Measurements from ENCODE around the gene GNAI2. TPM values are rescaled to one million over a fixed set of nuclear protein-coding genes. Genes with fewer than 3 reads are reported as not detected.

The GNAI2 gene
- 186 and 226 TPM in 2 replicates for total RNA-seq

DNA sequence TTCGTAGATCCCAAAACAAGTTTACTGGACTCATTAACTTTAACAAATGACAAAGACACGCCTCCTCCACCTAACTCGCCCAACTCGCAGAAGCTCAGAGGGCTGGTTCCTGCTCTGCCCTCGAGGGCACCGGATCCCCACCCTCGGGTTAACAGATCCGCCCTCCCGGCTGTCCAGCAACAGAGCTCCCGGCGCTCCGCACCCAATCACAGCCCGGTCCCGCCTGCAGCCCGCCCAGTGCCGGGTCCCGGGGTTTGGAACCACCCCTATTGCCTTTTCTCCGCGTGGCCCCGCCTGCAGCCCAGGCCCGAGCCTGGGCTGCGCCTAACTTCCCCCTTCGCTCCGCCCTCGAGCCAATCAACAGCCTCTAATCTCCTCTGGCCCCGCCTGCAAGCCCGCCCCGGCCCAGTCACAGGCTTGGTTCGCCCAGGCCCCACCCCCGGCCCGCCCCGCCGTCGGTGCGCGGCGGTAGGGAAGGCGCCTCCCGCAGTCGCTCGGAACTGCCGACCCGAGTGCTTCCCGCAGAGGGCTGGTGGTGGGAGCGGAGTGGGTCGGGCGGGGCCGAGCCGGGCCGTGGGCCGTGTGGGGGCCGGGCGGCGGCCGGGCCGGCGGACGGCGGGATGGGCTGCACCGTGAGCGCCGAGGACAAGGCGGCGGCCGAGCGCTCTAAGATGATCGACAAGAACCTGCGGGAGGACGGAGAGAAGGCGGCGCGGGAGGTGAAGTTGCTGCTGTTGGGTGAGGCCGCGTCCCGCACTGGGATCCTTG, at the start of gene GNAI2:
Gene GNAI2, plus strand, starts transcription at position 489 of the 768 bp plus-strand sequence. Its CDS starts 132 bp downstream, at position 621.

DNA sequence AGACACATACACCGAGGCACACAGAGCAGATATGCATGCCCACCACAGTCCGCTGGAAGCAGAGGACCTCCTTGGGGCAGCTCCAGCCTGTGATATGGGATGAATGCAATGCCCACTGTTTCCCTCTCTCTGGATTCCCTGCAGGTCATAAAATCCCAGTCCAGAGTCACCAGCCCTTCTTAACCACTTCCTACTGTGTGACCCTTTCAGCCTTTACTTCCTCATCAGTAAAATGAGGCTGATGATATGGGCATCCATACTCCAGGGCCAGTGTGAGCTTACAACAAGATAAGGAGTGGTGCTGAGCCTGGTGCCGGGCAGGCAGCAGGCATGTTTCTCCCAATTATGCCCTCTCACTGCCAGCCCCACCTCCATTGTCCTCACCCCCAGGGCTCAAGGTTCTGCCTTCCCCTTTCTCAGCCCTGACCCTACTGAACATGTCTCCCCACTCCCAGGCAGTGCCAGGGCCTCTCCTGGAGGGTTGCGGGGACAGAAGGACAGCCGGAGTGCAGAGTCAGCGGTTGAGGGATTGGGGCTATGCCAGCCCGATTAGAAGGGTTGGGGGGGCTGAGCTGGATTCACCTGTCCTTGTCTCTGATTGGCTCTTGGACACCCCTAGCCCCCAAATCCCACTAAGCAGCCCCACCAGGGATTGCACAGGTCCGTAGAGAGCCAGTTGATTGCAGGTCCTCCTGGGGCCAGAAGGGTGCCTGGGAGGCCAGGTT, 44.9 kb upstream of the GNAI2 start, which contains the start of gene GNAT1:
Gene GNAT1, plus strand, starts transcription at position 675 of the 725 bp plus-strand sequence. CDS start 116 bp downstream, outside the sequence.

DNA sequence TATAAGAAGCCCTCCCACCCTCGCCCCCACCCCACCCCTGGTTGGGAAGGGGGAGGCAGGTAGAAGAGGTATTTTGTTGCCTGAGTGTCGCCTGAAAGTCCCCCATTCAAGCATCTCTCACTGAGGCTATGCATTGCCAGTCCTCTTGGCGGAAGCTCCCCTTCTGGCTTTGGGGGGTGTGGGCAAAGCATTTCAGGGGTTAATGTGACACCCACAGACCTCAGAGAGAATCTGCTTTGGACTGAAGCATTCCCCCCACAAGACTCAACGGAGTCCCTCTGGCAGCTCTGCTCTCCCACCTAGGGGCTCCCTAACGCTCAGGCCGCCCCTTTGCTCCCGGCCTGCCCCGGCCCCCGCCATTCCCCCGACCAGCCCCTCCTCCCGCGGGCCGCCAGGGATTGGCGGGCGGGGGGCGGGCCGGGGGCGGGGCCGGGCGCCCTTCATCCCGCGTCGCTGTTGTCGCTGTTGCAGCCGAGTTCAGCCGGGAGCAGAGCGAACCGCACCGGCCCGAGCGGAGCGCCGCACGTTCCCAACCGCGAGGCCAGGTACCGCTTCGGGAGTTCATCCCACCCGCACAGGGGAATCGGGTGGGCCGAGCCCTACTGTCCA, 31.1 kb upstream of the GNAI2 start, which contains the start of gene SLC38A3:
Gene SLC38A3, plus strand, starts transcription at position 468 of the 609 bp plus-strand sequence. CDS start 8,929 bp downstream, outside the sequence.

DNA sequence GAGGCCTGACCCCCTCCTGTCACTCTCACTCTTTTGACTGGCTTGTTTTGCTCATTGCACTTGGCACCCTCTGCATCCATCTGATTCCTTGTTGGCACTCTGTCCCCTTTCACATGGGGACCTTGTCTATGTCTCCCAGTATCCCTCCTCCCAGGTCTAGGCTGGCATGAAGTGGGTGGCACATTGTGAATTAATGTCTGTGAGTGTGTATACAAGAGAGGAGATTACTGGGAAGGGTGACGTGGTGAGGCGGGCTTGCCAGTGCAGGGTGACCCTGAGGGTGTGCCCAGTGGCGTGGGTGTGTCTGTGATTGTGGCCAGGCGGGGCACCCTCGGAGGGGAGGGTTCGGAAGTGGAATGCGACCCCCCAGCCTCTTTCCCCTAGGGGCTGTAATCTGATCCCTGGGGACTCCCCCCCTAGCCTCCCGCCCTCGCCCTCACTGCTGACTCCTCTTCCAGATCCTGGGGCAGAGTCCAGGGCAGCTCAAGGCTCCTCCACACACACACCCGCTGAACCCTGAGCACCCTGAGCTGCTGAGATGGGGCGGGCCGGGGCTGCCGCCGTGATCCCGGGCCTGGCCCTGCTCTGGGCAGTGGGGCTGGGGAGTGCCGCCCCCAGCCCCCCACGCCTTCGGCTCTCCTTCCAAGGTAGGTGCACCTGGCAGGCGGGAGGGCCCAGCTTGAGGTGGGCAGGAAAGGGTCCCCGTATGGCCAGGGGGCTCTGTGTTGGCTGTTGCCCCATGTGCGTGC, 32.9 kb downstream of the GNAI2 start, which contains the start of gene SEMA3B:
Gene SEMA3B, plus strand, starts transcription at position 445 of the 749 bp plus-strand sequence. Its CDS starts 94 bp downstream, at position 539.

DNA sequence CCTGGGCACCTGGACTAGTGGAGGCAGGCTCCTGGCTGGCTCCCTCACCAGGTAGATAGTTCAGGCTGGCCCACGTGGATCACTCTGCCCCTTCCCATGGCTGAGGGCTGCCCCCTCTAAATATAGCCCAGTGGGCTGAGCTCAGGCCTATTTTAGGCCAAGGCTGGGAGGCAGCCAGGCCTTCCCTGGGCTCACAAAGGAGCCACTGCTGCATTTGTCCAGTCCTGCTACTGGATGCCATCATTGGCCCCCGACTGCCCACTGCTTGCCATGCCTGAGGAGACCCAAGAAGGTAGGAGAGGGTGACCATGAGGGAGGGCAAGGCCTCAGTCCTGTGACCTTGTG, 42.8 kb downstream of the GNAI2 start, which contains the start of gene LSMEM2:
Gene LSMEM2, plus strand, starts transcription at position 208 of the 345 bp plus-strand sequence. Its CDS starts 27 bp downstream, at position 235.

DNA sequence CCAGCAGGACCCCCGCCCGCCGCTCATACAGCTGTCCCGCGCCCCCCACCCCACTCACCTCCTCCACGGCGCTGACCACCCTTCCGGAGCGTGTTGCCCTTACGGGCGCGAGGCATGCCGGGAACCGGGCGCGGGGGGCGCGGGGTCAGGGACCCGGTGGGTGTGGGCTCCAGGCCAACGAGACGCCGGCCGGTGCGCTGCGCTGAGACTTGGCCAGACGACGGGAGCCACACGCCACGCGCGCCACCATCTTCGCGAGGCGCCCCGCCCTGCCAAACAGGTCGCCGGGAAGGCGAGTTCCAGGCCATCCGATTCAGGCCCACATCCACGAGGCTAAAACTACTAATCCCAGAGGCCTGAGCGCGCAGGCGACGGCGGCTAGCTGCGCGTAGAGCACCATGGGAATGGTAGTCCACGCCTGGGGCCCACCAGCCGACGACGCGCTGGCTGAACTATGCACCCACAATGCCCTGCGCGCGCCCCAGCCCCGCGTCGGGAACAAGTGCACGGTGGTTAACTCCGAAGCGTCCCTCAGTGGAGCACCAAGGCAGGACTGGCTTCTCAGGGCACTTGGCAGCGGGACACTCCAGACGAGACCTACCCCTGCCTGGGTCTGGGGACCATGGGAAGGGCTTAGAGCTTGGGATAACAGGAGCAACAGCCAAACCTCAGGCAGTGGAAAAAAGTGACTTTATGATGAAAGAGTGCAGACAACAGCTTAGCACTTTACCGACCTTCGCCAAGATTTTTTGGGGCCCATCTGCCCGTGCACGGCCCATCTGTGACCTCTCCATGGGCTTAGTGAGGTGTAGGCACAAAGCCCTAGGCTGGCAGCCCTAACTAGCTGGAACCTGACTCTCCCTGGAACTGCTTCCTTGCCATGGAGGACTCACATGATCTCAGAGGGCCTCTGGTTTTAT, 56.4 kb downstream of the GNAI2 start, which contains the start of gene IFRD2:
Gene IFRD2, minus strand, starts transcription at position 271 of the 920 bp plus-strand sequence. Its CDS starts 155 bp downstream, at position 116.

DNA sequence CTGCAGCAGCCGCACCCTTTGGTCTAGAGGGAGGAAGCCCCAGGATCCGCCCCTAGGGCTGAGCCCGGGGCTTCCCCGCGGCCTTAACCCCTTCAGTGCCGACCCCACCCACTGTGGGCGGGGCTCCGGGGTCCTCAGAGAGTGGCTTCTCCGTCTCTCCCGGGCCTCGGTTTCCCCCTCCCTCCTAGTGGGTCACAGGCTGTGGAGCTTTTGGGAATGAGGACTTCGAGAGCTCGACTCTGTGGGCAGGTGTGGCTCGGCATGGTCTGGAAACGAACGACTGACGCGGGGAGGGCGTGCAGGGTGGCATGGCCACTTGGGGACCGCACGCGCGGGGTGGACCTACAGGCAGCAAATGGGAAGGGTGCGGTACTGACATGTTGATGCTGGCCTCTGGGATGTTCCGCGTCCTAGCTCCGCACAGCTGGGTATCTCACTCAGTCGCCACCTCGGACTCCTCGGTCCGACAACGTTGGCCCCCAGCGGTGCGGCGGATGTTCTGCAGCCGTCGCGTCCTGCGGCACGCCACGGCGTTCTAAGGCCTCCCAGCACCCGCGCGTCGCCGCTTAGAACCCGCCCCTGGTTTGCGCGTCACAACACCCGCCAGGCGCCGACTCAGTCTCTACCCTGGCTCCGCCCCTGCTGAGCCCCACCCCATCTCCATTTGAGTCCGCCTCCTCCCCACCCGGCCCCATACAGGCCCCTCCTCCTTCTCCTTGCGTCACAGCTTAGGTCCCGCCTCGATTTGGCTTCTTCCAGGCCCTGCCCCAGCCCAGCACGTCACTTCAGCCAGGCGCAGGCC, 63.0 kb downstream of the GNAI2 start, which contains the start of the genes HYAL3 and NAA80:
Gene HYAL3, minus strand, starts transcription at position 570 of the 802 bp plus-strand sequence. CDS start 3,803 bp downstream, outside the sequence.
Gene NAA80, minus strand, starts transcription at position 570 of the 802 bp plus-strand sequence. CDS start 1,942 bp downstream, outside the sequence.

GRCh38 chr3:50303013-50303815, 67.2 kb downstream of the GNAI2 start, which contains the start of gene HYAL1:
Gene HYAL1, minus strand, starts transcription at chr3:50303574. Its CDS starts 618 bp downstream, at chr3:50302956.

Other genes starting within 250 kb of the GNAI2 start
- gene RBM5, start 147.3 kb upstream of the GNAI2 start, total RNA-seq, result 30.3 and 59.5 TPM in 2 replicates
- gene SEMA3F, start 80.9 kb upstream of the GNAI2 start, total RNA-seq, result 183 and 242 TPM in 2 replicates
- gene GNAT1, start 44.6 kb upstream of the GNAI2 start, total RNA-seq, result 0.35 TPM in 1 of 2 replicates, not detected in the other
- gene SLC38A3, start 30.9 kb upstream of the GNAI2 start, total RNA-seq, result 0.23 TPM in 1 of 2 replicates, not detected in the other
- 3.9 and 5.4 TPM in 2 replicates for gene SEMA3B, start 32.9 kb downstream of the GNAI2 start, total RNA-seq
- gene LSMEM2, start 42.9 kb downstream of the GNAI2 start, total RNA-seq, result not detected in 2 replicates
- 135 and 138 TPM in 2 replicates for gene IFRD2, start 56.2 kb downstream of the GNAI2 start, total RNA-seq
- gene HYAL3, start 63.2 kb downstream of the GNAI2 start, total RNA-seq, result 13.4 and 19.0 TPM in 2 replicates
- 28.8 and 38.5 TPM in 2 replicates for gene NAA80, start 63.2 kb downstream of the GNAI2 start, total RNA-seq
- gene HYAL1, start 67.4 kb downstream of the GNAI2 start, total RNA-seq, result 29.3 and 29.6 TPM in 2 replicates
- gene HYAL2, start 86.5 kb downstream of the GNAI2 start, total RNA-seq, result 81.7 and 102 TPM in 2 replicates
- gene TUSC2, start 92.0 kb downstream of the GNAI2 start, total RNA-seq, result 32.7 and 56.4 TPM in 2 replicates
- 20.2 and 21.0 TPM in 2 replicates for gene RASSF1, start 104.6 kb downstream of the GNAI2 start, total RNA-seq
- gene ZMYND10, start 109.5 kb downstream of the GNAI2 start, total RNA-seq, result 1.1 and 1.4 TPM in 2 replicates
- 14.7 and 17.4 TPM in 2 replicates for gene NPRL2, start 114.6 kb downstream of the GNAI2 start, total RNA-seq
- gene CYB561D2, start 114.7 kb downstream of the GNAI2 start, total RNA-seq, result 24.9 and 28.8 TPM in 2 replicates
- 54.4 and 56.9 TPM in 2 replicates for gene TMEM115, start 123.3 kb downstream of the GNAI2 start, total RNA-seq